ENCODE measurements around the gene AHR. TPM values are rescaled to one million over a fixed set of nuclear protein-coding genes. Genes with fewer than 3 reads are reported as not detected.

The AHR gene
- polyA plus RNA-seq, 1 donor from 2014 or later: 2.4 TPM

GRCh38 chr7:17275749-17276671, 22.4 kb upstream of the AHR start:
- Histone ChIP-seq H3K9ac (ENCODE audit: low read length) (no peak overlapping the region), H4K20me1 (ENCODE audit: insufficient read depth) (no peaks in the 10 kb centered on the region), H3K4me2 (ENCODE audit: low read length) (no peak overlapping the region), H3K27me3 (ENCODE audit: insufficient read depth, low read depth, low read length) (no peaks in the 10 kb centered on the region), H3K9me2 (ENCODE audit: insufficient read depth, low read length) (no peaks in the 10 kb centered on the region), H3K4me3 (ENCODE audit: low read length) (no peak overlapping the region), H3K36me3 (ENCODE audit: insufficient read depth, low read length) (no peaks in the 10 kb centered on the region), H3F3A (ENCODE audit: insufficient read depth, low read length, poor library complexity, severe bottlenecking) (no peaks in the 10 kb centered on the region), H3K79me2 (replicated peaks; ENCODE audit: insufficient read depth, low read length) (no peaks in the 10 kb centered on the region), H3K9me3 (ENCODE audit: low read length) (no peaks in the 10 kb centered on the region), H2AFZ (ENCODE audit: low read depth, low read length) (no peak overlapping the region), H3K27ac (ENCODE audit: low read length) (no peak overlapping the region)
- no peak for TF ChIP-seq POLR2AphosphoS5 (IDR thresholded peaks at IDR 0.05)
- no peak for TF ChIP-seq REST (IDR thresholded peaks at IDR 0.05; ENCODE audit: borderline replicate concordance)
- TF ChIP-seq TAF1 (IDR thresholded peaks at IDR 0.05; ENCODE audit: low read depth): no peak
- TF ChIP-seq SMC3 (conservative IDR thresholded peaks at IDR 0.05; ENCODE audit: poor library complexity): no peak
- TF ChIP-seq EZH2 (IDR thresholded peaks at IDR 0.05; ENCODE audit: borderline replicate concordance, insufficient read depth, low read length, poor library complexity, severe bottlenecking): no peak
- no peak for TF ChIP-seq EP300 (conservative IDR thresholded peaks at IDR 0.05; ENCODE audit: poor library complexity, severe bottlenecking)
- no peak for TF ChIP-seq CTCF (IDR thresholded peaks at IDR 0.05; ENCODE audit: poor library complexity, severe bottlenecking)
- TF ChIP-seq MXI1 (conservative IDR thresholded peaks at IDR 0.05; ENCODE audit: poor library complexity, severe bottlenecking): no peak
- TF ChIP-seq RAD21 (conservative IDR thresholded peaks at IDR 0.05): no peak

GRCh38 chr7:17279061-17279460, 19.4 kb upstream of the AHR start:
- Histone ChIP-seq H4K20me1 (ENCODE audit: insufficient read depth) (no peaks in the 10 kb centered on the region), H3K9me3 (ENCODE audit: low read length) (no peaks in the 10 kb centered on the region), H3K27ac (ENCODE audit: low read length) (no peak overlapping the region), H3K79me2 (replicated peaks; ENCODE audit: insufficient read depth, low read length) (no peaks in the 10 kb centered on the region), H3K4me3 (ENCODE audit: low read length) (no peak overlapping the region), H3F3A (ENCODE audit: insufficient read depth, low read length, poor library complexity, severe bottlenecking) (no peaks in the 10 kb centered on the region), H3K9me2 (ENCODE audit: insufficient read depth, low read length) (no peaks in the 10 kb centered on the region), H3K9ac (ENCODE audit: low read length) (no peak overlapping the region), H3K36me3 (ENCODE audit: insufficient read depth, low read length) (no peaks in the 10 kb centered on the region), H3K4me2 (ENCODE audit: low read length) (no peak overlapping the region), H2AFZ (ENCODE audit: low read depth, low read length) (no peak overlapping the region), H3K27me3 (ENCODE audit: insufficient read depth, low read depth, low read length) (no peaks in the 10 kb centered on the region)
- no peak for TF ChIP-seq EZH2 (IDR thresholded peaks at IDR 0.05; ENCODE audit: borderline replicate concordance, insufficient read depth, low read length, poor library complexity, severe bottlenecking)
- no peak for TF ChIP-seq MXI1 (conservative IDR thresholded peaks at IDR 0.05; ENCODE audit: poor library complexity, severe bottlenecking)
- TF ChIP-seq TAF1 (IDR thresholded peaks at IDR 0.05; ENCODE audit: low read depth): no peak
- TF ChIP-seq POLR2AphosphoS5 (IDR thresholded peaks at IDR 0.05): no peak
- no peak for TF ChIP-seq CTCF (IDR thresholded peaks at IDR 0.05; ENCODE audit: poor library complexity, severe bottlenecking)
- TF ChIP-seq RAD21 (conservative IDR thresholded peaks at IDR 0.05): no peak
- no peak for TF ChIP-seq EP300 (conservative IDR thresholded peaks at IDR 0.05; ENCODE audit: poor library complexity, severe bottlenecking)
- no peak for TF ChIP-seq SMC3 (conservative IDR thresholded peaks at IDR 0.05; ENCODE audit: poor library complexity)
- TF ChIP-seq REST (IDR thresholded peaks at IDR 0.05; ENCODE audit: borderline replicate concordance): no peak

Data from neural cell (in vitro differentiated cells).